ENCODE measurements around the gene FN1. TPM values are rescaled to one million over a fixed set of nuclear protein-coding genes. Genes with fewer than 3 reads are reported as not detected.

Gene FN1
- total and polyA plus RNA-seq, 9 donors: 96.3 to 979 (median 287) TPM

- WGBS, 3 donors: 91 to 100% (median 96%) methylated on average over 1 of the region's 1 CpG
- no peak for DNase-seq
- H3K9me3 ChIP-seq: no peaks in the 10 kb centered on the region
- H3K27ac ChIP-seq: no peak overlapping the region
- H3K36me3 ChIP-seq: no peaks in the 10 kb centered on the region
- H3K4me3 ChIP-seq: no peak overlapping the region
- intact Hi-C loops (cut with DNase I): no loop called here
- TF ChIP-seq, protein P1, sequence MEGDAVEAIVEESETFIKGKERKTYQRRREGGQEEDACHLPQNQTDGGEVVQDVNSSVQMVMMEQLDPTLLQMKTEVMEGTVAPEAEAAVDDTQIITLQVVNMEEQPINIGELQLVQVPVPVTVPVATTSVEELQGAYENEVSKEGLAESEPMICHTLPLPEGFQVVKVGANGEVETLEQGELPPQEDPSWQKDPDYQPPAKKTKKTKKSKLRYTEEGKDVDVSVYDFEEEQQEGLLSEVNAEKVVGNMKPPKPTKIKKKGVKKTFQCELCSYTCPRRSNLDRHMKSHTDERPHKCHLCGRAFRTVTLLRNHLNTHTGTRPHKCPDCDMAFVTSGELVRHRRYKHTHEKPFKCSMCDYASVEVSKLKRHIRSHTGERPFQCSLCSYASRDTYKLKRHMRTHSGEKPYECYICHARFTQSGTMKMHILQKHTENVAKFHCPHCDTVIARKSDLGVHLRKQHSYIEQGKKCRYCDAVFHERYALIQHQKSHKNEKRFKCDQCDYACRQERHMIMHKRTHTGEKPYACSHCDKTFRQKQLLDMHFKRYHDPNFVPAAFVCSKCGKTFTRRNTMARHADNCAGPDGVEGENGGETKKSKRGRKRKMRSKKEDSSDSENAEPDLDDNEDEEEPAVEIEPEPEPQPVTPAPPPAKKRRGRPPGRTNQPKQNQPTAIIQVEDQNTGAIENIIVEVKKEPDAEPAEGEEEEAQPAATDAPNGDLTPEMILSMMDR (IDR thresholded peaks at IDR 0.05): no peak
- no peak for TF ChIP-seq POLR2A (IDR thresholded peaks at IDR 0.05)
- TF ChIP-seq EP300 (IDR thresholded peaks at IDR 0.05): no peak
- H3K4me1 ChIP-seq (ENCODE audit: insufficient read depth): no peaks in the 10 kb centered on the region
- no peaks in the 10 kb centered on the region for H3K27me3 ChIP-seq
Observed at GRCh38 chr2:215359576-215359922, 76.3 kb downstream of the FN1 start.

GRCh38 chr2:215358891-215359575 lies 76.8 kb downstream of the FN1 start:
- Histone ChIP-seq H3K4me1 (ENCODE audit: insufficient read depth) (no peaks in the 10 kb centered on the region), H3K36me3 (no peaks in the 10 kb centered on the region), H3K4me3 (no peak overlapping the region), H3K27me3 (no peaks in the 10 kb centered on the region), H3K27ac (no peak overlapping the region), H3K9me3 (no peaks in the 10 kb centered on the region)
- 72 to 83% (median 76%) methylated on average over 15 of the region's 15 CpGs for WGBS, 3 donors
- no peak for TF ChIP-seq POLR2A (IDR thresholded peaks at IDR 0.05)
- DNase-seq: no peak
- intact Hi-C loops (cut with DNase I): no loop called here

GRCh38 chr2:215358312-215358845 lies 77.5 kb downstream of the FN1 start:
- H3K36me3 ChIP-seq: no peaks in the 10 kb centered on the region
- intact Hi-C loops (cut with DNase I): no loop called here
- 86 to 92% (median 89%) methylated on average over 4 of the region's 4 CpGs for WGBS, 3 donors
- H3K27ac ChIP-seq: no peak overlapping the region
- DNase-seq: no peak
- no peaks in the 10 kb centered on the region for H3K27me3 ChIP-seq
- no peak overlapping the region for H3K4me3 ChIP-seq
- no peaks in the 10 kb centered on the region for H3K4me1 ChIP-seq (ENCODE audit: insufficient read depth)
- no peaks in the 10 kb centered on the region for H3K9me3 ChIP-seq
- TF ChIP-seq, protein P1 (IDR thresholded peaks at IDR 0.05): no peak
- no peak for TF ChIP-seq EP300 (IDR thresholded peaks at IDR 0.05)
- no peak for TF ChIP-seq POLR2A (IDR thresholded peaks at IDR 0.05)

DNA sequence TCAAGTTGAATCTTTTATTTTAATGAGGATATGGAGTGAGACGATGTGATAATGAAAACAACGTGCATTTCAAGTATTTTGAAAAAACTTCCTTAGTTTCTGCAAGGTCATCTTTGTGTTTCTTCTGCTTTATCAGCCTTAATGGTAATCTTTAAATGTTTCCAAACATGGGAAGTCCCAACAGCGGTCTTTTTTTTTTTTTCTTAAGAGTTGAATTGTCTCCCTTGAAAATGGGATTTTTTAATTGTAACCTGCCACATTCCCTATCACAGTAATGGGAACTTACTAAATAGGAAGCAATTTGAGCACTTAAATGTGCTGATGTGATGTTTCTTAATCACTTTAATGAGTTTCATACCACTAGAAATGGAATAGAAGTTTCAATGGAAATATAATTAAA lies 78.2 kb downstream of the FN1 start:
- Histone ChIP-seq H3K9me3 (no peaks in the 10 kb centered on the region), H3K4me1 (ENCODE audit: insufficient read depth) (no peaks in the 10 kb centered on the region), H3K27me3 (no peaks in the 10 kb centered on the region), H3K27ac (no peak overlapping the region), H3K4me3 (no peak overlapping the region), H3K36me3 (no peaks in the 10 kb centered on the region)
- TF ChIP-seq, protein P1 (IDR thresholded peaks at IDR 0.05): no peak
- no peak for DNase-seq
- intact Hi-C loops (cut with DNase I): no loop called here
- 6 to 23% (median 8%) methylated on average over 3 of the region's 3 CpGs for WGBS, 3 donors

DNA sequence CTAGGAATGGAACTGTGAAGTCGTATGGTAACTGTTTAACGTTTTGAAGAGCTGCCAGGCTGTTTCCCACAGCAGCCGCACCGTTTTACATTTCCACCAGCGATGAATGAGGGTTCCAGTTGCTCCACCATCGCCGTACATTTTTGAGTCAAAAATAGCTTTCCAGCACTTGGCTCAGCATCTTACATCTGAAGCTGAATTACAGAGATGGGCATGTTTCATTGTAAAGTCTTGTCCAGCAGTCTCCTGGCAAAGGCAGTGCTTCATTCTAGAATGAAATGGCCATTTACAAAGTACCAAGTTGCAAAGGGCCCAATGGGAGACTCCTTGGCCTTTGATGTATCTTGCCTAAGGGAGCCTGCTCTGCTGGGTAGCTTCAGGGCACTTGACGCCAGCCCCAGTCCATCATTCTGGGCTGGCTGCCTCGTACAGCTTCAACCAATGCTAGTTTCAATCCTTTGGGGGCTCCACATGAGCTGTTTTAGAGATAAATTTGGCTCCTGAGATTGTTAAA lies 78.9 kb downstream of the FN1 start:
- no peaks in the 10 kb centered on the region for H3K9me3 ChIP-seq
- WGBS, 3 donors: 78 to 83% (median 80%) methylated on average over 9 of the region's 9 CpGs
- TF ChIP-seq, protein P1 (IDR thresholded peaks at IDR 0.05): no peak
- no peak for TF ChIP-seq EP300 (IDR thresholded peaks at IDR 0.05)
- TF ChIP-seq POLR2A (IDR thresholded peaks at IDR 0.05): no peak

More for the DNA sequence above, 78.9 kb downstream of the FN1 start:
- Histone ChIP-seq H3K36me3 (no peaks in the 10 kb centered on the region), H3K4me1 (ENCODE audit: insufficient read depth) (no peaks in the 10 kb centered on the region), H3K27me3 (no peaks in the 10 kb centered on the region), H3K27ac (no peak overlapping the region), H3K4me3 (no peak overlapping the region)
- no peak for DNase-seq
- intact Hi-C loops (cut with DNase I): no loop called here
